GM19455 (cell line): ENCODE measurements around the gene HECW1.
A peak's percentile ranks its signal among the peaks of the same experiment; 100 is the strongest.

ENCODE experiments used
- ATAC-seq: cut with Tn5 transposase; IDR thresholded peaks from one replicate; pipeline ENCODE4 v1.9.1; 2021; ENCODE audit not compliant: unreplicated experiment

Gene HECW1

GRCh38 chr7:43405948-43406347 lies 293.5 kb downstream of the HECW1 start:
- no peak for ATAC-seq

DNA sequence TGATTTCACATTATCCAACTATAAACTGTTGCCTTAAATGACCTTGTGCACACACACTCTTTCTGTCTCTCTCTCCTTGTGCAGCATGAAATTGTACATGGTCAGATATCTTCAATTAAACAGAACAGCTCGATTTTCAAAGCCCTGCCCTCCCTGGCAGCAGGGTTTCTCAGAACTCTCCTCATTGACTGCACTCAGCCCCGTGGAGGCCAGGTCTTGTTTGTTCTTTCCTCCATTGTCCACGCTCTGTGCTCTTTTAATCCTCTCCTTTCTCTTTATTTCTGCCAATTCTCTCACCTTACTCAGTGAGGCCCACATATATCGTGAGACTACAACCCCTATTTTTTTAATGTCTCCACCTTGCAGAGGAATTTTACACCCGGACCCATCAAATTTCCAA lies 294.5 kb downstream of the HECW1 start:
- ATAC-seq, result no peak

DNA sequence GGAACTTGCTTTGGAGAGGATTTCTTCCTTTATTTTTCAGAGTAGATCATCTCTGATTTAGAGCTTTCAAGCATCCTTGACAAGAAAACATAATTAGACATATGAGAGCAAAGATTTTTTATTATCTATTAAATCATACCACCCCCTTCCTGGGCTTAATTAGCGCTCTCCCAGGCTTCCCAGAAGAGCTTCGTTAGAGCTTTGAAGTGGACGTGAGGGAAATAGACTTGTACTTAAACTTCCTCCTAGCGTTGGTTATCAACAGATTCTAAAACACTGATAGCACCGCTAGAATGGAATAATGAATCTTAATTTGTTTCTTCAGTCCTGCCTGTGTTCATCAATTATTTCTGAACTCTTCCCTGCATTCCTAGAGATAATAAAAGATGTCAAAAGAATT lies 296.5 kb downstream of the HECW1 start:
- ATAC-seq, result no peak

DNA sequence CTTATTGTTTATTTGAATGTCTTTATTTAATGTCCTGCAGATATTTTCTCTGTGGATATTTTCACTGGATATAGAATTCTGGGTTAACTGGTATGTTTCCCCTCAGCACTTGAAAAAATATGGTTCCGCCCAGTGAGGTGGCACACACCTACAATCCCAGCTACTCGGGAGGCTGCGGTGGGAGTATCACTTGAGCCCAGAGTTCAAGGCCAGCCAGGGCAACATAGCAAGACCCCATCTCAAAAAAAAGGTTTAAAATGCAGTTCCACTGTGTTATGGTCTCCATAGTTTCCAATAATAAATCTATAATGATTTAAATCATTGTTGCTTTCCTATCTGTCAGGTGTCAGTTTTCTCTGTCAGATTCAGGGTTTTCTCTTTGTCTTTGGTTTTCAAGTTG lies 305.0 kb downstream of the HECW1 start:
- ATAC-seq, result no peak

GRCh38 chr7:43430411-43430810 lies 318.0 kb downstream of the HECW1 start:
- no peak for ATAC-seq

- no peak for ATAC-seq
Measured at GRCh38 chr7:43431020-43431595, 318.7 kb downstream of the HECW1 start.

GRCh38 chr7:43433639-43434038 lies 321.2 kb downstream of the HECW1 start:
- ATAC-seq, result no peak

DNA sequence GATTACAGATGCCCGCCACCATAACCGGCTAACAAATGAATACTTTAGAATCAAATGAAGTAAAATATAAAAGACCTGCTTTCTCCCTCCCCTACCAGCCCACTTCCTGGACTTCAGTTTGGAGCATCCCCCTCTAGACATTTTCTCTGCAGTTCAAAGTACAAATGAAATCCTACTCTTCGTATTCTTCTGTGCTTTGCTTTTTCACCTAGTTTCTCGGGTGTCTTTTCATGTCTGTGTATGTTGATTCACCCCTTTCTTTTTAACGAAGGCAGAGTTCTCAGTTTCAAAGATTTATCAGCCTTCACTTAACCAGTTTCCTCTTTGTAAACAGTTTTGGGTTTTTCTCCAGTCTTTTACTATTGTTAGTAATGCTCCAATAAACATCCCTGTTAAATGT lies 324.6 kb downstream of the HECW1 start:
- no peak for ATAC-seq

DNA sequence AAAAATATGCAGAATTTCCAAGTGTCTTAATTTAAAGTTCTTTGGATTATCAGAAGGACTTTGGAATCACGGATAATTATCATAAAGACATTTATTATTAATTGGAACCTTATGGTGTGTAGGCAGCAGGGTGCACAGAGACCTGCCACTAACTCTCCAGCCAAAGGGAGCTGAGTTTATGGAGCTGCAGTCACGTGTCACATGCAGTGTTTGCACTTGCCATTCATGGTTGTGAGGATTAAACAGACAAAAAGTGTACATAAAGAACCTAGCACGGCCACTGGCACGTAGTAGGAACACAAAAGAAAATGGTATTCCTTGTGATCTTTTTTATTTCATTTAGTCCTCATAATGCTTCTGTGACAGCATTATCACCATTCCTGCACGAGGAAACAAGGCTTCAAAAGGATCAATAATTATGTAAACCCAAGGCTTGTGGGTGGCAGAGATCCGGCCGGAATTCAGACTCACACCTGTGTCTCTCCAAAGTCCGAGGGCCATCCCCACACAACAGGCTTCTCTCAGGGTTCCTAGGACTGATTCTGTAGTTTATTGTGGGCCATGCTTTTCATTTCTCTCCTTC lies 326.5 kb downstream of the HECW1 start:
- ATAC-seq, result no peak

DNA sequence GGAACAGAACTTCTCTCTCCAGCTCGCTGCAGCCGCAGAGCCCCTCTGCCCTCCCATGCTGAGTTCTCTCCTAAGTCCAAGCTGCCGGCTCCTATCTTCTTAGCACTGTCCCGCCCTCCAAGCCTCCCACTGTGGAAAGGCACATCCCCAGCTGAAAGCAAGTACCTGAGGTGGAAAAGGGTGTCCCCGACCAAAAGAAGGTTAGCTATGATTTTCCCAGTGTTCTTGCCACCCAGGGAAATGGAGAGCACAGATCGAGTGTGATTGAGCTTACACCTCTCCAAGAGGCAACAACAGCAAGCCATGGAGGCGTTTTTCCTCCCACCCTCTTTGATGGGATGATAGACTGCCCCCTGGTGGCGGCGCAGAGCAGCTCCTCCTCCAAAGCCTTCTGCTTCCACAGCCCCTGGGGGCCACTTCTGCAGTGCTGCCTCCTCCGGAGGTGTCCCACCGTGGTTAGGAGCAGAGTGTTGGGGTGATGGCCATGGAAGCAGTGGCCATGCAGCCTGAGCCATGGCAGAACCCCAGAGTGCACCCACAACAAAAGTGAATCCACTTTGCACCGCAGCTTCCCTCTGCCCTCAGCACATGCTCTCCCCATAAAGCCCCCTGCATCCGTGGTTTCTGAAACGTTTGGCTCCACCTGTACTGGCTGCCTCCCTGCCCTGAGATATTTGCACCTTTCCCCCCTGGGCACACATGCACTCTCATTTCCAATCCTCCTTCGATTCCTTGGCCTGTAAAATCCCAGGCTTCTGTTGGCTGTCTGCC lies 327.4 kb downstream of the HECW1 start:
- peak; percentile 73 for ATAC-seq

GRCh38 chr7:43441231-43442130 lies 329.0 kb downstream of the HECW1 start:
- no peak for ATAC-seq

GRCh38 chr7:43443381-43443780 lies 330.9 kb downstream of the HECW1 start:
- no peak for ATAC-seq

- ATAC-seq, result no peak
Measured at GRCh38 chr7:43444711-43445578, 332.5 kb downstream of the HECW1 start.

GRCh38 chr7:43449577-43449976 lies 337.1 kb downstream of the HECW1 start:
- ATAC-seq, result no peak

DNA sequence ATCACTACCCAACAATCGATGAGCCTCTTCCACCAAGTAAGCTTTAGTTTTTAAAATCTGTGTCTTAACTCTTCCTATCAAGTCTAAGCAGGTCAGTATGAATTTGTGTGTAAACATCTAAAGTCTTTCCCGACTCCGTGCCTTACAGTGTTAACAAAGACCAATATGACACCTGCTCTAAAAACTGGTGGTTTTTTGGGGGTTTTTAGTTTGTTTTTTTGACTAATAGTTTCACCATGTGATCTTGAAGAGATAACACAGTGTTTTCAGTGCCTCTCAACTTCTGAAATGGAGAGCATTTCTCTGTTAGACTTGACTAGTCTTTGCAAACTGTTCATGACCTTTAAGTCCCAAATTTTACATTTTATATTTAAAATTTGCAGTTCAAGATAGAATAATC lies 338.4 kb downstream of the HECW1 start:
- ATAC-seq, result no peak

DNA sequence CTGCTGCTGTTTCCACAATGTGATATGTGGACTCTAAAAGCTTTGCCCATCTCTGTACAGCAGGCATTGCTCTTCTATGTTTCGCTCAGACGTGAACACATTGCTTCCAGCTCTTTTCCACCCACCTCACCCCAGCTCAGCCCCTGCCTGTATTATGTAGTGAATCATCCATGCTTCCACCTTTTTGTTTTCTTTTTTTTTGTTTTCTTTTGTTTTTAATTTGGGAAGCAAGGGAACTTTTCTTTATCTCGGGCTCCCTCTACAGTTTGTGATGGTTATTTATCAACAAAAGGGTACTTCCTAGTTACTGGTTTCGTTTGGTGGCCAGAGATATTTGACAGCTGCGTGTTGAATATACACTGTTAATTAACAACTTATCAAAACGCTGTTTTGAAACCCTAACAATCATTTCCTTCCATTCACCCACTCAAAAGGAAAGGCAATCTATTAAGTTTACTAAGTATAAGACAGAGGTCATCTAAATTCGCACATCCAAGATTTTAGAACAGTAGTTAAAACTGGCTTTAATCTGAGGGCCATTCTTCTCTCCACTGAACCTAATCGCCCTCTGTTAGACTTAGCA lies 342.6 kb downstream of the HECW1 start:
- ATAC-seq, result peak; percentile 64

GRCh38 chr7:43456200-43456599 lies 343.8 kb downstream of the HECW1 start:
- no peak for ATAC-seq

- no peak for ATAC-seq
Measured at GRCh38 chr7:43458330-43459018, 346.0 kb downstream of the HECW1 start.

- no peak for ATAC-seq
Measured at GRCh38 chr7:43459019-43459337, 346.5 kb downstream of the HECW1 start.
